GM18519 (cell line): Measurements from ENCODE around the gene TBCK.
"Not testable (repeated sequence)": the region's sequence is repeated elsewhere in the genome, so short reads cannot be mapped to it uniquely, and the experiment has no call there.

Experiments used
- ATAC-seq: cut with Tn5 transposase; IDR thresholded peaks from one replicate; pipeline ENCODE4 v1.9.1; 2021; ENCODE audit warnings: mild to moderate bottlenecking, moderate library complexity; ENCODE audit not compliant: unreplicated experiment, low FRiP score

TBCK gene

GRCh38 chr4:106245176-106245575, 70.8 kb downstream of the TBCK start:
- no peak for ATAC-seq

- ATAC-seq = no peak
Measured at GRCh38 chr4:106240699-106241098, 75.3 kb downstream of the TBCK start.

GRCh38 chr4:106238820-106239420, 77.1 kb downstream of the TBCK start:
- ATAC-seq = peak; percentile 95

GRCh38 chr4:106231931-106232330, 84.1 kb downstream of the TBCK start:
- no peak for ATAC-seq

- no peak for ATAC-seq
Measured at GRCh38 chr4:106222548-106222947, 93.5 kb downstream of the TBCK start.

GRCh38 chr4:106213291-106213690, 102.7 kb downstream of the TBCK start:
- not testable (repeated sequence) for ATAC-seq

GRCh38 chr4:106210021-106210420, 106.0 kb downstream of the TBCK start:
- no peak for ATAC-seq

- no peak for ATAC-seq
Measured at GRCh38 chr4:106208481-106209460, 107.2 kb downstream of the TBCK start.

- no peak for ATAC-seq
Measured at GRCh38 chr4:106201373-106201772, 114.6 kb downstream of the TBCK start.

GRCh38 chr4:106195435-106195950, 120.5 kb downstream of the TBCK start:
- no peak for ATAC-seq

- no peak for ATAC-seq
Measured at GRCh38 chr4:106194801-106195200, 121.2 kb downstream of the TBCK start.

- ATAC-seq = no peak
Measured at GRCh38 chr4:106192131-106192530, 123.9 kb downstream of the TBCK start.

GRCh38 chr4:106186201-106186600, 129.8 kb downstream of the TBCK start:
- no peak for ATAC-seq

GRCh38 chr4:106183551-106183950, 132.5 kb downstream of the TBCK start:
- ATAC-seq = no peak

- no peak for ATAC-seq
Measured at GRCh38 chr4:106172861-106173260, 143.1 kb downstream of the TBCK start.

- ATAC-seq = no peak
Measured at GRCh38 chr4:106165351-106166010, 150.5 kb downstream of the TBCK start.

GRCh38 chr4:106162278-106162677, 153.7 kb downstream of the TBCK start:
- no peak for ATAC-seq

GRCh38 chr4:106160560-106160959, 155.4 kb downstream of the TBCK start:
- ATAC-seq = no peak

GRCh38 chr4:106149911-106150310, 166.1 kb downstream of the TBCK start:
- no peak for ATAC-seq

- ATAC-seq = no peak
Measured at GRCh38 chr4:106149026-106149425, 167.0 kb downstream of the TBCK start.

GRCh38 chr4:106142616-106143127, 173.3 kb downstream of the TBCK start:
- no peak for ATAC-seq
